Activated T-cell treated with anti-CD3 and anti-CD28 coated beads, Interleukin-2, amount 50 U/mL, for 4 hours (primary cell): ENCODE measurements around the gene PCDH15. TPM values are rescaled to one million over a fixed set of nuclear protein-coding genes. Genes with fewer than 3 reads are reported as not detected.

Experiments
- ATAC-seq, 2 donors: fragments of 200-7000 bp; cut with Tn5 transposase; one replicate each; pipeline ENCODE4 v1.10.0; 2021
- DNase-seq: peaks from one replicate; pipeline ENCODE4 v3.0.0-alpha.2; 2020
- H3K27me3 Mint-ChIP-seq: one replicate; pipeline ENCODE4 v1.8.0; 2021; ENCODE audit warnings: low read depth, mixed read lengths
- H3K36me3 Mint-ChIP-seq: one replicate; pipeline ENCODE4 v1.8.0; 2022; ENCODE audit warnings: mixed read lengths; ENCODE audit not compliant: insufficient read depth
- H3K4me1 Mint-ChIP-seq: one replicate; pipeline ENCODE4 v1.8.0; 2021; ENCODE audit warnings: low read depth, mixed read lengths
- H3K4me3 Mint-ChIP-seq: one replicate; pipeline ENCODE4 v1.8.0; 2021; ENCODE audit warnings: mild to moderate bottlenecking, moderate library complexity, mixed read lengths
- H3K9me3 Mint-ChIP-seq: one replicate; pipeline ENCODE4 v1.8.0; 2021; ENCODE audit warnings: mixed read lengths
- total RNA-seq, 3 donors: library from RNA; stranded (reverse); gene quantifications; one replicate each; pipeline ENCODE4 v1.2.1, GENCODE V29; 2021

The PCDH15 gene
- total RNA-seq, 3 donors from 2014 or later: not detected

GRCh38 chr10:53771701-53772100 lies 1029.3 kb downstream of the PCDH15 start:
- no peaks in the 10 kb centered on the region for H3K27me3 Mint-ChIP-seq
- H3K4me1 Mint-ChIP-seq: no peaks in the 10 kb centered on the region
- peaks cover 12% of the 10 kb centered on the region for H3K9me3 Mint-ChIP-seq
- no peaks in the 10 kb centered on the region for H3K36me3 Mint-ChIP-seq
- no peak overlapping the region for H3K4me3 Mint-ChIP-seq
- DNase-seq: no peak
- no peak for ATAC-seq

- no peaks in the 10 kb centered on the region for H3K4me1 Mint-ChIP-seq
- ATAC-seq (no peak), DNase-seq (no peak)
- H3K9me3 Mint-ChIP-seq: peaks cover 12% of the 10 kb centered on the region
- no peaks in the 10 kb centered on the region for H3K36me3 Mint-ChIP-seq
- no peak overlapping the region for H3K4me3 Mint-ChIP-seq
- H3K27me3 Mint-ChIP-seq: no peaks in the 10 kb centered on the region
Observed at GRCh38 chr10:53770903-53771302, 1030.1 kb downstream of the PCDH15 start.

GRCh38 chr10:53765311-53765710 lies 1035.7 kb downstream of the PCDH15 start:
- Mint-ChIP-seq H3K4me1 (no peaks in the 10 kb centered on the region), H3K9me3 (peaks cover 9% of the 10 kb centered on the region), H3K36me3 (no peaks in the 10 kb centered on the region), H3K4me3 (no peak overlapping the region), H3K27me3 (no peaks in the 10 kb centered on the region)
- DNase-seq (no peak), ATAC-seq (no peak)

GRCh38 chr10:53754596-53755250 lies 1046.3 kb downstream of the PCDH15 start:
- no peaks in the 10 kb centered on the region for H3K36me3 Mint-ChIP-seq
- H3K27me3 Mint-ChIP-seq: no peaks in the 10 kb centered on the region
- ATAC-seq (no peak), DNase-seq (no peak)
- no peak overlapping the region for H3K4me3 Mint-ChIP-seq
- no peaks in the 10 kb centered on the region for H3K4me1 Mint-ChIP-seq
- H3K9me3 Mint-ChIP-seq: peaks cover 11% of the 10 kb centered on the region
